ENCODE data around the gene MRGPRF.

The MRGPRF gene

DNA sequence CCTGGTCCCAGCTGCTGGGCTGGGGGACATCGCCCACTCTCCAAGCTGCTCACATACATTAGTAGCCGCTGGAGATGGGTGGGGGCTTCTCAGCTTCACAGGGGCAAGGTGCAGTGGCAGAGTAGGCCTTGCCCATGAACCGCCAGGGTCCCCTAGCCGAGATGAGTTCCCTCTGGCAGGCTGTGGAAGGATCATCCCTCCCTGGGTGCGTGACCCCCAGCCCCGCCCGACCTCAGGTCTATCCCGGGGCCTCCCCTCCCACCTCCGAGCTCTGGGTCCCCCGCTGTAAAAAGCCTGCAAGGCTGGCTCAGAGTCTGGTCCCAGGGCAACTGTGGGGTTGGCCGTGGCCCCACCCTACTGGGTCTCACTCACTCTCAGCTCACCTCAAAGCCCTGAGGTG lies 20.4 kb upstream of the MRGPRF start:
- Histone ChIP-seq H3K27me3 (replicated peaks) (peaks cover 3% of the 10 kb centered on the region), H3K27ac (no peak overlapping the region), H3K4me3 (ENCODE audit: low read depth, low read length) (no peak overlapping the region), H3K36me3 (replicated peaks) (no peaks in the 10 kb centered on the region)
- no peak for DNase-seq
- in situ Hi-C loops (cut with HindIII; ENCODE audit: low pct_ligation_motif_present, low sequenced_read_pairs): no loop called here
- TF ChIP-seq, protein P1, sequence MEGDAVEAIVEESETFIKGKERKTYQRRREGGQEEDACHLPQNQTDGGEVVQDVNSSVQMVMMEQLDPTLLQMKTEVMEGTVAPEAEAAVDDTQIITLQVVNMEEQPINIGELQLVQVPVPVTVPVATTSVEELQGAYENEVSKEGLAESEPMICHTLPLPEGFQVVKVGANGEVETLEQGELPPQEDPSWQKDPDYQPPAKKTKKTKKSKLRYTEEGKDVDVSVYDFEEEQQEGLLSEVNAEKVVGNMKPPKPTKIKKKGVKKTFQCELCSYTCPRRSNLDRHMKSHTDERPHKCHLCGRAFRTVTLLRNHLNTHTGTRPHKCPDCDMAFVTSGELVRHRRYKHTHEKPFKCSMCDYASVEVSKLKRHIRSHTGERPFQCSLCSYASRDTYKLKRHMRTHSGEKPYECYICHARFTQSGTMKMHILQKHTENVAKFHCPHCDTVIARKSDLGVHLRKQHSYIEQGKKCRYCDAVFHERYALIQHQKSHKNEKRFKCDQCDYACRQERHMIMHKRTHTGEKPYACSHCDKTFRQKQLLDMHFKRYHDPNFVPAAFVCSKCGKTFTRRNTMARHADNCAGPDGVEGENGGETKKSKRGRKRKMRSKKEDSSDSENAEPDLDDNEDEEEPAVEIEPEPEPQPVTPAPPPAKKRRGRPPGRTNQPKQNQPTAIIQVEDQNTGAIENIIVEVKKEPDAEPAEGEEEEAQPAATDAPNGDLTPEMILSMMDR (IDR thresholded peaks at IDR 0.05; ENCODE audit: low read depth, low read length, missing control alignments): no peak

DNA sequence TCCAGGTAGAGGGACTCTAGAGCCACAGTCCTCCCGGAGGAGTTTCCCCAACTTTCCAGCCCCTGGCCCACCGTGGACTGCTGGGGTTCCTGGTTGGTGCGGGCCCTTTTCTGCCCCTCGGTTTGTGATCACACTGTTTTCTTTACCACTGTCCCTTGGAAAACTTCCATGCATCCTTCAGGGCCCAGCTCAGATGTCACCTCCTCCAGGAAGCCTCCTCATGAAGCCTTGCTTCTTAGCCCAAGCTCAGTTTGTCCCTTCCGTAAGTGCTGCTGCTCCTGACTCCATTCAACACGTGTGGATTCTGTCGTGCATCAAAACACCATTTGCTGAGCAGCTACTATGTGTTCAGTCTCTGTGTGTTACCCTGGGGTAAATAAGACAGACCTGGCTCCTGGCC lies 19.8 kb upstream of the MRGPRF start:
- TF ChIP-seq, protein P1 (IDR thresholded peaks at IDR 0.05; ENCODE audit: low read depth, low read length, missing control alignments): no peak
- no peaks in the 10 kb centered on the region for H3K36me3 ChIP-seq (replicated peaks)
- in situ Hi-C loops (cut with HindIII; ENCODE audit: low pct_ligation_motif_present, low sequenced_read_pairs): no loop called here
- H3K27ac ChIP-seq: no peak overlapping the region
- H3K4me3 ChIP-seq (ENCODE audit: low read depth, low read length): no peak overlapping the region
- peaks cover 3% of the 10 kb centered on the region for H3K27me3 ChIP-seq (replicated peaks)
- no peak for DNase-seq

DNA sequence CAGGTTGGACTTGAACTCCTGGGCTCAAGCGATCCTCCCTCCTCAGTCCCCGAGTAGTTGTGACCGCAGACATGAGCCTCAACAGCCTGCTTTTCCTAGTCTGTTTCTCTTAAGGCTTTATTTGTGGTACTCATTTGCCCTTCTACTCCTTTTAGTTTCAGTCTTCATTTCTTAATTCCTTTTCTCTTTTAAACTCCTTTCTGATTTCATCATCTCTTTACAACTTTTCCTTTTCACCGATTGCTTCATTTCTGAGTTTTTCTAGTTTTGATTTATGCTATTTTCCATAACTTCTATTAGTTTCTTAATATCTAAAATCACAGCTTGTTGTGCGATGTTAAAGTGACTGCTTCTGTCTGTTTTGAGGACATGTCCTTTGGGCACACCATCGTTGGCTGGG lies 17.3 kb upstream of the MRGPRF start:
- Histone ChIP-seq H3K36me3 (replicated peaks) (no peaks in the 10 kb centered on the region), H3K27ac (no peak overlapping the region), H3K27me3 (replicated peaks) (peaks cover 3% of the 10 kb centered on the region), H3K4me3 (ENCODE audit: low read depth, low read length) (no peak overlapping the region)
- DNase-seq: no peak
- in situ Hi-C loops (cut with HindIII; ENCODE audit: low pct_ligation_motif_present, low sequenced_read_pairs): no loop called here
- TF ChIP-seq, protein P1 (IDR thresholded peaks at IDR 0.05; ENCODE audit: low read depth, low read length, missing control alignments): no peak

DNA sequence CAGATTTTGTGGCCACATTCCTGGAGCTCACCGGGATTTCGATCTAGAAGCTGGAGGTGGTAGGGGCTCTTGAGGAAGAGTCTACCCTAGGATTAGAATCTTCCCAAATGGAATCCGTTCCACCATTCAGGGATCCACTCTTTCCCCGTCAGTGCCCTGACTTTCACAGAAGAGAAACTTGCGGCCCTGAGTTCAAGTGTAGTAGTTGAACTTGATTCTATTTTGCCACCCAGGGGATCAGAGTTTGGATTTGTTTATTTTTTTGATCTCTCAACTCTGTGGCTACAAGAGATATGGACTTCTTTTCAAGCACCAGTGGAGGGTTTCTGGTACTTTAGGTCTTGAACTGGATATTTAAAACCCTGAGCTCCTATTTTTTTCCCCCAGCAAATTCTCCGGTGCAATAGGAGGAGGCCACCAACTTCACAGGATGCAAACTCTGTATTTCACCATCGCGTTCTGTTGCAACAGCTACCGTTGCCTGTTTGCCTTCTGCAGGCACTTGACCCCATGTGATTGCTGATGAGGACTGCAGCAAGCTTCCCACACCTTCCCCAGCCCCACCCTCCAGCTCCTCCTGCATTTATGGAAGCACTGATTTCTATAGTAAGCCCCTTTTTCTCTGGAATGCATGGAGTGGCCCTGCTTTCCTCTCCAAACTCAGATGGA lies 14.8 kb upstream of the MRGPRF start:
- no peak for DNase-seq
- TF ChIP-seq, protein P1 (IDR thresholded peaks at IDR 0.05; ENCODE audit: low read depth, low read length, missing control alignments): no peak
- Histone ChIP-seq H3K27me3 (replicated peaks) (peaks cover 3% of the 10 kb centered on the region), H3K4me3 (ENCODE audit: low read depth, low read length) (no peak overlapping the region), H3K36me3 (replicated peaks) (no peaks in the 10 kb centered on the region), H3K27ac (no peak overlapping the region)
- in situ Hi-C loops (cut with HindIII; ENCODE audit: low pct_ligation_motif_present, low sequenced_read_pairs): no loop called here

DNA sequence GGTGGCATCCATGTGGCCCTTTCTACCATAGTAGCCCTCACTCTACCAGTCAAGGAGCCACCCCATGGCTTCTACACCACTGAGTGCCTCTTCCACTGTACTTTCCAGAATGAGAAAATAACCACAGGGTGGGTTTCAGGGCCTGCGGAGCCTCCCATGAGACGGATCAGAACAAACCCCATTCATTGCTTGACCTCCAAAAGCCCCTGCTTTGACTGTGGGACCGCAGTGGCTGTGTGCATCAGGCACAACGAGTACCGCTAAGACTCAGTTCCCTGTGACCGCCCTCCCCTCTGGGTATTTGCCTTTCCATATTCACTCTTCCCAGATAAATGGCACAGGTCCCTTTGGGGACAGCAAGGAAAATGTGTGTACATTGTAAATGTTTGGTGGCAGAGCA lies 11.5 kb upstream of the MRGPRF start:
- no peaks in the 10 kb centered on the region for H3K27me3 ChIP-seq (replicated peaks)
- H3K4me3 ChIP-seq (ENCODE audit: low read depth, low read length): no peak overlapping the region
- TF ChIP-seq, protein P1 (IDR thresholded peaks at IDR 0.05; ENCODE audit: low read depth, low read length, missing control alignments): no peak
- H3K27ac ChIP-seq: no peak overlapping the region
- in situ Hi-C loops (cut with HindIII; ENCODE audit: low pct_ligation_motif_present, low sequenced_read_pairs): no loop called here
- DNase-seq: no peak
- H3K36me3 ChIP-seq (replicated peaks): no peaks in the 10 kb centered on the region

DNA sequence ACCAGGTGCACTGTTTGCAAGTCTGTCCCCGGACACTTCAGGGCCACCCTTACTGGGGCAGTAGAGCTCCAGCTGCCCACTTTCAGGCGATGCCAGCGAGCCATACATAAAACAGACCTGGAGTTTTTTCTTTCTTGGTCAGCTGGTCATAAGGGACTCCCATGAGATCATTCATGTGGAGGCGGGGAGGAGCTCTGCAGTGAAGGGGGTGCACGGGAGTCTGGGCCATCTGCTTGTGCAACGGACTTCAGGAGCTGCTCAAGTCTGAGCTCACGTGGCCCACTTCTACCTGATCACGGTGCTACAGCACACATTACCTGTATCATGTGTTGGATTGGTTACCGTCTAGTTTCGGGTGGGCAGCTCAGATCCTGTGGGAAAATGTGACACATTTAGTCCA lies 9.2 kb upstream of the MRGPRF start:
- Histone ChIP-seq H3K27ac (no peak overlapping the region), H3K4me3 (ENCODE audit: low read depth, low read length) (no peak overlapping the region), H3K27me3 (replicated peaks) (no peaks in the 10 kb centered on the region), H3K36me3 (replicated peaks) (no peaks in the 10 kb centered on the region)
- in situ Hi-C loops (cut with HindIII; ENCODE audit: low pct_ligation_motif_present, low sequenced_read_pairs): no loop called here
- TF ChIP-seq, protein P1 (IDR thresholded peaks at IDR 0.05; ENCODE audit: low read depth, low read length, missing control alignments): no peak
- DNase-seq: no peak

All from brain microvascular endothelial cell (primary cell).